ENCODE results near the gene FGF2. TPM values are rescaled to one million over a fixed set of nuclear protein-coding genes. Genes with fewer than 3 reads are reported as not detected.
A peak's percentile ranks its signal among the peaks of the same experiment; 100 is the strongest.

FGF2 gene
- total RNA-seq, 1 experiment from 2014 or later = 134 TPM

DNA sequence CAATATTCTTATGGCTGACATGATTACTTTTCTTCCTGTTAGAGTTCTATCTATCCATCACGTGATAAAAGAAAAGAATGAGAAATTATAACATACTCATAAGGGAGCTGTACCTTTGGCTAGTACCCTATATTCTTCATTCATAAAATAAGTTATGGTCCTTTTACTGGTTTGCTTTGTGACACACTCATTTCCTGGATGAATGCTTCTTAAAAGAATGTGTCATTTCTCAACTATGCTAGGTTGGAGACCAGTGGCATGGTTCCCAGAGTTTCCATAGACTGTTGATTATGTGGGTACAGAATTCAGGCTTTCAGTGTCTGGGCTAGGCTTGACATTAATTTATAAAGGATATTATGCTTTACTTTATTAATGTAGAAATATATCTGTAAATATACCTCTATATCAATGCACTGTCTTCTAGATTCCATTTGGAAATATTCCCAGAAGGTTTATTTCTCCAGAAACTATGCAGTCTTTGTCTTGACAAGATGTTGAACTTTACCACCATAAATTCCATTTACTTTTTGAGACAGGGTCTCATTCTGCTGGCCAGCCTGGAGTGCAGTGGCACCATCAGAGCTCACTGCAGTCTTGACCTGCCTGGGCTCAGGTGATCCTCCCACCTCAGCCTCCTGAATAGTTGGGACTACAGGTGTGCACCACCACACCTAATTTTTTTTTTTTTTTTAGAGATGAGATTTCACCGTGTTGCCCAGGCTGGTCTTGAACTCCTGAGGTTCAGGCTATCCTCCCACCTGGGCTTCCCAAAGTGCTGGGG, 71.9 kb downstream of the FGF2 start:
- ChIA-PET POLR2A (interaction anchor here (1.2 to 1.5 kb wide), 2 partner anchors 9 to 134 kb away, joined by 4 read pairs; no protein-coding TSS in a partner anchor), CTCF (interaction anchor here (1.2 to 2.4 kb wide), 4 partner anchors 16 to 296 kb away, joined by 3 to 14 read pairs (median 5); no protein-coding TSS in a partner anchor)
- Mint-ChIP-seq H3K36me3 (ENCODE audit: insufficient read depth, unreplicated experiment) (peaks cover 21% of the 10 kb centered on the region), H3K4me3 (ENCODE audit: unreplicated experiment) (no peak overlapping the region), H3K27me3 (ENCODE audit: insufficient read depth, unreplicated experiment) (no peaks in the 10 kb centered on the region), H3K9me3 (ENCODE audit: unreplicated experiment) (no peaks in the 10 kb centered on the region), H3K27ac (ENCODE audit: low read depth, unreplicated experiment) (peak overlapping the region; percentile 57), H3K4me1 (ENCODE audit: insufficient read depth, unreplicated experiment) (peaks cover 21% of the 10 kb centered on the region)
- intact Hi-C loops (cut with micrococcal nuclease) = loop anchor here (5.0 kb wide), 2 partner anchors 71 to 141 kb away; partner anchors contain the start of gene FGF2
- BruUV-seq (replicated peaks) = no TSS peak
- DNase-seq (ENCODE audit: unreplicated experiment) = peak; percentile 90
- TF ChIP-seq, protein P1, sequence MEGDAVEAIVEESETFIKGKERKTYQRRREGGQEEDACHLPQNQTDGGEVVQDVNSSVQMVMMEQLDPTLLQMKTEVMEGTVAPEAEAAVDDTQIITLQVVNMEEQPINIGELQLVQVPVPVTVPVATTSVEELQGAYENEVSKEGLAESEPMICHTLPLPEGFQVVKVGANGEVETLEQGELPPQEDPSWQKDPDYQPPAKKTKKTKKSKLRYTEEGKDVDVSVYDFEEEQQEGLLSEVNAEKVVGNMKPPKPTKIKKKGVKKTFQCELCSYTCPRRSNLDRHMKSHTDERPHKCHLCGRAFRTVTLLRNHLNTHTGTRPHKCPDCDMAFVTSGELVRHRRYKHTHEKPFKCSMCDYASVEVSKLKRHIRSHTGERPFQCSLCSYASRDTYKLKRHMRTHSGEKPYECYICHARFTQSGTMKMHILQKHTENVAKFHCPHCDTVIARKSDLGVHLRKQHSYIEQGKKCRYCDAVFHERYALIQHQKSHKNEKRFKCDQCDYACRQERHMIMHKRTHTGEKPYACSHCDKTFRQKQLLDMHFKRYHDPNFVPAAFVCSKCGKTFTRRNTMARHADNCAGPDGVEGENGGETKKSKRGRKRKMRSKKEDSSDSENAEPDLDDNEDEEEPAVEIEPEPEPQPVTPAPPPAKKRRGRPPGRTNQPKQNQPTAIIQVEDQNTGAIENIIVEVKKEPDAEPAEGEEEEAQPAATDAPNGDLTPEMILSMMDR (IDR thresholded peaks at IDR 0.05; ENCODE audit: unreplicated experiment) = no peak

DNA sequence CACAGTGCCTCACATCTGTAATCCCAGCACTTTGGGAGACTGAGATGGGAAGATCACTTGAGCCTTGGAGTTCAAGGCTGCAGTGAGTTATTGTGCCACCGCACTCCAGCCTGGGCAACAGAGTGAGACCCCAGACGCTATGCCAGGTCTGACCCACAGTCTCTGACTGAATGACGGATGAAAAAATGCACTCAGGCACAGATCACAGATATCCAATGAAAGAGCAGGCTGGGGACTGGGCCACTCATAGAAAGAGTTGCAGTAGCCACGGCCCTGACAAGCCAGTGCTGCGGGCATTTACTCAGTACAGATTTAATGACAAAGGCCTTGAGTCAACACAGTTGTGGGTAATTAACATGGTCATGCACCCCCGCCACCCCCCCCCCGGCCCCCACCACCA, 73.1 kb downstream of the FGF2 start:
- intact Hi-C loops (cut with micrococcal nuclease) = loop anchor here (5.0 kb wide), 2 partner anchors 72 to 142 kb away; partner anchors contain the start of gene FGF2
- DNase-seq (ENCODE audit: unreplicated experiment) = no peak
- H3K36me3 Mint-ChIP-seq (ENCODE audit: insufficient read depth, unreplicated experiment) = peaks cover 18% of the 10 kb centered on the region
- H3K4me3 Mint-ChIP-seq (ENCODE audit: unreplicated experiment) = no peak overlapping the region
- TF ChIP-seq, protein P1 (IDR thresholded peaks at IDR 0.05; ENCODE audit: unreplicated experiment) = no peak
- H3K27me3 Mint-ChIP-seq (ENCODE audit: insufficient read depth, unreplicated experiment) = no peaks in the 10 kb centered on the region
- H3K9me3 Mint-ChIP-seq (ENCODE audit: unreplicated experiment) = no peaks in the 10 kb centered on the region
- ChIA-PET POLR2A (interaction anchor here (1.2 to 1.5 kb wide), 2 partner anchors 10 to 135 kb away, joined by 4 read pairs; no protein-coding TSS in a partner anchor), CTCF (interaction anchor here (1.0 to 1.4 kb wide), 6 partner anchors 12 to 297 kb away, joined by 3 to 6 read pairs (median 4); no protein-coding TSS in a partner anchor)
- BruUV-seq (replicated peaks) = no TSS peak
- peak overlapping the region; percentile 16 for H3K27ac Mint-ChIP-seq (ENCODE audit: low read depth, unreplicated experiment)
- peaks cover 21% of the 10 kb centered on the region for H3K4me1 Mint-ChIP-seq (ENCODE audit: insufficient read depth, unreplicated experiment)

DNA sequence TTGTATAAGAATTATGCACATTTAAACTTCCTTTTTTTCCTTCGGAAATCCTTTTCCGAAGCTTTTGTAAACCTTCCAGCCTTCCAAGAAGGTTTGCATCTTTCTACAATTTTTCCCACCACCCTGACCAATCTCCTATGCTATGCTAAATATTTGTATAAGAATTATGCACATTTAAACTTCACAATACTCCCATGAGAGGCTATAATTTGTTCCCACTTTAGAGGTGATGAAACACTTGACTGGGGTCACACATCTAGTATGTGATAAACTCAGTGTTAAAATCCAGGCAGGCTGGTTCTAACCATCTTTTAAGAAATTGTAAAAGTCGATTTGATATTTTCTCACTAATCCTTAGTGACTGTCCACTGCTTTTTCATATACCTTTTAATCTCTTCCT, 73.7 kb downstream of the FGF2 start:
- peaks cover 21% of the 10 kb centered on the region for H3K4me1 Mint-ChIP-seq (ENCODE audit: insufficient read depth, unreplicated experiment)

More for the DNA sequence above, 73.7 kb downstream of the FGF2 start:
- no peak for DNase-seq (ENCODE audit: unreplicated experiment)
- peak overlapping the region; percentile 16 for H3K27ac Mint-ChIP-seq (ENCODE audit: low read depth, unreplicated experiment)
- TF ChIP-seq, protein P1 (IDR thresholded peaks at IDR 0.05; ENCODE audit: unreplicated experiment) = no peak
- ChIA-PET POLR2A (interaction anchor here (0.6 to 0.9 kb wide), 2 partner anchors 21 to 142 kb away, joined by 3 read pairs; no protein-coding TSS in a partner anchor), CTCF (interaction anchor here (0.9 to 1.3 kb wide), 4 partner anchors 12 to 142 kb away, joined by 3 to 6 read pairs (median 4); no protein-coding TSS in a partner anchor)
- intact Hi-C loops (cut with micrococcal nuclease) = no loop called here
- no TSS peak for BruUV-seq (replicated peaks)
- H3K36me3 Mint-ChIP-seq (ENCODE audit: insufficient read depth, unreplicated experiment) = peaks cover 18% of the 10 kb centered on the region
- H3K4me3 Mint-ChIP-seq (ENCODE audit: unreplicated experiment) = no peak overlapping the region
- H3K27me3 Mint-ChIP-seq (ENCODE audit: insufficient read depth, unreplicated experiment) = no peaks in the 10 kb centered on the region
- no peaks in the 10 kb centered on the region for H3K9me3 Mint-ChIP-seq (ENCODE audit: unreplicated experiment)

Measured in MCF 10A (cell line).